Effector memory CD4-positive, alpha-beta T cell (primary cell): ENCODE data around the gene SLC39A11.

Source experiments
- DNase-seq, 3 donors: peaks; one replicate each; pipeline ENCODE4 v3.0.0-alpha.2; 2020
- H3K27ac ChIP-seq: 2 replicates; pipeline ENCODE4 v1.7.0; 2013; ENCODE audit warnings: mild to moderate bottlenecking, low read length, moderate library complexity; ENCODE audit not compliant: insufficient read depth, poor library complexity, severe bottlenecking
- H3K27me3 ChIP-seq: replicated peaks from 2 replicates; pipeline ENCODE4 v1.7.0; 2013; ENCODE audit warnings: mild to moderate bottlenecking, low read length; ENCODE audit not compliant: insufficient read depth, control insufficient read depth, poor library complexity, severe bottlenecking
- H3K36me3 ChIP-seq: 2 replicates; pipeline ENCODE4 v1.7.0; 2013; ENCODE audit warnings: mild to moderate bottlenecking, low read length, moderate library complexity; ENCODE audit not compliant: control insufficient read depth, insufficient read depth
- H3K4me1 ChIP-seq: 2 replicates; pipeline ENCODE4 v1.7.0; 2013; ENCODE audit warnings: low read length, mild to moderate bottlenecking; ENCODE audit not compliant: control insufficient read depth, insufficient read depth, poor library complexity, severe bottlenecking
- H3K4me3 ChIP-seq: 2 replicates; pipeline ENCODE4 v1.7.0; 2013; ENCODE audit warnings: low read length, low read depth, mild to moderate bottlenecking; ENCODE audit not compliant: insufficient read depth, poor library complexity, severe bottlenecking
- H3K9me3 ChIP-seq: 2 replicates; pipeline ENCODE4 v1.7.0; 2013; ENCODE audit warnings: mild to moderate bottlenecking, low read length, moderate library complexity; ENCODE audit not compliant: control insufficient read depth

The SLC39A11 gene

GRCh38 chr17:72684405-72685020 lies 408.0 kb downstream of the SLC39A11 start:
- H3K4me3 ChIP-seq: no peak overlapping the region
- no peaks in the 10 kb centered on the region for H3K36me3 ChIP-seq
- no peak overlapping the region for H3K27ac ChIP-seq
- H3K9me3 ChIP-seq: no peaks in the 10 kb centered on the region
- no peaks in the 10 kb centered on the region for H3K4me1 ChIP-seq
- DNase-seq: no peak
- no peaks in the 10 kb centered on the region for H3K27me3 ChIP-seq

GRCh38 chr17:72683506-72684404 lies 408.7 kb downstream of the SLC39A11 start:
- Histone ChIP-seq H3K9me3 (no peaks in the 10 kb centered on the region), H3K36me3 (no peaks in the 10 kb centered on the region), H3K27me3 (no peaks in the 10 kb centered on the region), H3K4me3 (no peak overlapping the region), H3K27ac (no peak overlapping the region), H3K4me1 (no peaks in the 10 kb centered on the region)
- no peak for DNase-seq

GRCh38 chr17:72682605-72683004 lies 409.9 kb downstream of the SLC39A11 start:
- Histone ChIP-seq H3K9me3 (no peaks in the 10 kb centered on the region), H3K36me3 (no peaks in the 10 kb centered on the region), H3K27me3 (no peaks in the 10 kb centered on the region), H3K27ac (no peak overlapping the region), H3K4me3 (no peak overlapping the region), H3K4me1 (no peaks in the 10 kb centered on the region)
- DNase-seq: no peak

GRCh38 chr17:72681844-72682243 lies 410.6 kb downstream of the SLC39A11 start:
- Histone ChIP-seq H3K27ac (no peak overlapping the region), H3K4me1 (no peaks in the 10 kb centered on the region), H3K4me3 (no peak overlapping the region), H3K9me3 (no peaks in the 10 kb centered on the region), H3K27me3 (no peaks in the 10 kb centered on the region), H3K36me3 (no peaks in the 10 kb centered on the region)
- no peak for DNase-seq

- no peaks in the 10 kb centered on the region for H3K4me1 ChIP-seq
- DNase-seq: no peak
- H3K4me3 ChIP-seq: no peak overlapping the region
- H3K27me3 ChIP-seq: no peaks in the 10 kb centered on the region
- H3K36me3 ChIP-seq: no peaks in the 10 kb centered on the region
- no peak overlapping the region for H3K27ac ChIP-seq
- H3K9me3 ChIP-seq: no peaks in the 10 kb centered on the region
Observed at GRCh38 chr17:72677714-72678390, 414.6 kb downstream of the SLC39A11 start.

- H3K27ac ChIP-seq: no peak overlapping the region
- no peaks in the 10 kb centered on the region for H3K36me3 ChIP-seq
- no peak for DNase-seq
Observed at GRCh38 chr17:72677108-72677507, 415.4 kb downstream of the SLC39A11 start.

GRCh38 chr17:72672729-72673128 lies 419.8 kb downstream of the SLC39A11 start:
- Histone ChIP-seq H3K9me3 (no peaks in the 10 kb centered on the region), H3K4me3 (no peak overlapping the region), H3K36me3 (no peaks in the 10 kb centered on the region), H3K27me3 (no peaks in the 10 kb centered on the region), H3K27ac (no peak overlapping the region), H3K4me1 (no peaks in the 10 kb centered on the region)
- DNase-seq: no peak

More at GRCh38 chr17:72677108-72677507, 415.4 kb downstream of the SLC39A11 start:
- H3K9me3 ChIP-seq: no peaks in the 10 kb centered on the region
- H3K4me3 ChIP-seq: no peak overlapping the region
- no peaks in the 10 kb centered on the region for H3K27me3 ChIP-seq
- H3K4me1 ChIP-seq: no peaks in the 10 kb centered on the region

GRCh38 chr17:72671016-72671415 lies 421.5 kb downstream of the SLC39A11 start:
- Histone ChIP-seq H3K9me3 (no peaks in the 10 kb centered on the region), H3K4me1 (no peaks in the 10 kb centered on the region), H3K27me3 (no peaks in the 10 kb centered on the region), H3K36me3 (no peaks in the 10 kb centered on the region), H3K27ac (no peak overlapping the region), H3K4me3 (no peak overlapping the region)
- DNase-seq: no peak

GRCh38 chr17:72667096-72668063 lies 425.1 kb downstream of the SLC39A11 start:
- DNase-seq: no peak
- H3K27me3 ChIP-seq: no peaks in the 10 kb centered on the region
- H3K4me3 ChIP-seq: no peak overlapping the region
- no peak overlapping the region for H3K27ac ChIP-seq
- no peaks in the 10 kb centered on the region for H3K36me3 ChIP-seq
- no peaks in the 10 kb centered on the region for H3K9me3 ChIP-seq
- H3K4me1 ChIP-seq: no peaks in the 10 kb centered on the region
